SK-MEL-5 (cell line): ENCODE results near the gene SLC46A1. TPM values are rescaled to one million over a fixed set of nuclear protein-coding genes. Genes with fewer than 3 reads are reported as not detected.

Experiments used
- DNase-seq: peaks from one replicate; pipeline ENCODE4 v3.0.0-alpha.2; 2016; ENCODE audit warnings: low read depth, low spot score
- in situ Hi-C: cut with HindIII; loops from 2 replicates; pipeline ENCODE4 v1.10.0; 2016; ENCODE audit warnings: low sequenced_read_pairs, high pct_unique_total_duplicates, low pct_unique_long_range_greater_than_20kb
- total RNA-seq: library from RNA; depleted of rRNA; stranded (reverse); fragments of >200 nt; shearing (Covaris generic); gene quantifications from 2 replicates; pipeline ENCODE4 v1.2.3, GENCODE V29; 2014; rRNA removed

The SLC46A1 gene
- total RNA-seq, 1 experiment from 2014 or later: 18.0 TPM

DNA sequence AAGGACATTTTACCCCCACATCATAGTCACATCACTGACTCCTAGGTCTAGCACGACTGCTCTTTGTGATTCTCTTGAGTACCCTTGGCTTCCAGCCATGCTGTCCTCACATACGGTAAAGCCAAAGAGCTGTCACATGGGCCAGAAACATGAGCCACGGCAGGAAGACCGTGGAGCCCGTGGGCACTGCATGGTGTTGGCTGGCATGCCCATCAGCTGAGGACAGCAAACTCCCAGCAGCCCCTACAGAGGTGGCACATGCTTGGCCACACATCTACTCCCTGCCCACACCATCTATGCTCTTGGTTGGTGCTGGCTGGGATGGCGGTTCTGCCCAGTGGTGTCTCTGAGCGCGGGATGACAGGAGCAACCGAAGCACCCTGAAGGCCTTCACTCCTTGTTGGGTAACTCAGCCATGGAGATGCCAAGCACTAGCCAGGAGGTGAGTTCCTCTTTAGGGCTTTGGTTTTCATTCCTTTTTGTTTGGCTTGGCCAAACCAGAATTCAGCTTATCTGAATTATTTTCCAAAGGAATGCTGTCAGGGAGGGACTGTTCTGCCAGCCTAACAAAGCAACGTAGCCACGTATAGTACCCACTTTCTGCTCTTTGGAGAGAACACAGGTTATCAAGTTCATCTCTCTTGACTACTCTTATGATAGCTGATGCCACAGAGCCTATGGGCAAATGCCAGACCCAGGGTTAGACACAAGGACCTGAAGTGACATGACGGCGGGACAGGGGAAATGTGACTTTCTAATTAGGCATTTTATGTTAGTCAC lies 60.4 kb downstream of the SLC46A1 start:
- DNase-seq: no peak
- in situ Hi-C loops: no loop called here

Other genes with a start within 250 kb of the SLC46A1 start
- 44.3 and 46.4 TPM in 2 replicates for gene TMEM97, start 87.0 kb downstream of the SLC46A1 start, total RNA-seq
- 30.7 and 38.9 TPM in 2 replicates for gene IFT20, start 70.7 kb downstream of the SLC46A1 start, total RNA-seq
- gene TNFAIP1, start 70.5 kb downstream of the SLC46A1 start, total RNA-seq: 24.5 and 27.6 TPM in 2 replicates
- 135 and 143 TPM in 2 replicates for gene POLDIP2, start 48.7 kb downstream of the SLC46A1 start, total RNA-seq
- not detected in 2 replicates for gene SEBOX, start 41.0 kb downstream of the SLC46A1 start, total RNA-seq
- gene VTN, start 35.9 kb downstream of the SLC46A1 start, total RNA-seq: 0.24 and 0.32 TPM in 2 replicates
- gene SARM1, start 34.5 kb downstream of the SLC46A1 start, total RNA-seq: 4.1 and 5.1 TPM in 2 replicates
- not detected in 2 replicates for gene SLC13A2, start 67.4 kb upstream of the SLC46A1 start, total RNA-seq
- not detected in 2 replicates for gene FOXN1, start 100.1 kb upstream of the SLC46A1 start, total RNA-seq
- 38.8 and 45.0 TPM in 2 replicates for gene UNC119, start 146.4 kb upstream of the SLC46A1 start, total RNA-seq
- 45.4 and 46.6 TPM in 2 replicates for gene PIGS, start 165.3 kb upstream of the SLC46A1 start, total RNA-seq
- 22.5 and 24.2 TPM in 2 replicates for gene ALDOC, start 170.7 kb upstream of the SLC46A1 start, total RNA-seq
- gene SPAG5, start 192.8 kb upstream of the SLC46A1 start, total RNA-seq: 33.5 and 44.0 TPM in 2 replicates
- gene RSKR, start 208.0 kb upstream of the SLC46A1 start, total RNA-seq: 3.4 and 4.8 TPM in 2 replicates
- 146 and 160 TPM in 2 replicates for gene BLTP2, start 238.9 kb upstream of the SLC46A1 start, total RNA-seq